ENCODE data around the gene TRMT10A.

- peak; percentile 60 to 69 for TF ChIP-seq POLR2A (IDR thresholded peaks at IDR 0.05)
- TF ChIP-seq CTCF (IDR thresholded peaks at IDR 0.05), result peak in 4 of 6 experiments; percentile 13 to 30 (median 22)
These were observed at the start of gene TRMT10A for GRCh38 chr4:99563310-99564186.
